Stimulated activated CD8-positive, alpha-beta memory T cell treated with anti-CD3 and anti-CD28 coated beads, Interleukin-12 subunit alpha, Interleukin-12 subunit beta, amount 100 ng/mL, for 1 hour (primary cell): ENCODE data around the gene ATXN2L.
"Not testable (repeated sequence)": the region's sequence is repeated elsewhere in the genome, so short reads cannot be mapped to it uniquely, and the experiment has no call there.

Experiments used
- DNase-seq: peaks from one replicate; pipeline ENCODE4 v3.0.0-alpha.2; 2020; ENCODE audit warnings: low read depth

The ATXN2L gene, protein sequence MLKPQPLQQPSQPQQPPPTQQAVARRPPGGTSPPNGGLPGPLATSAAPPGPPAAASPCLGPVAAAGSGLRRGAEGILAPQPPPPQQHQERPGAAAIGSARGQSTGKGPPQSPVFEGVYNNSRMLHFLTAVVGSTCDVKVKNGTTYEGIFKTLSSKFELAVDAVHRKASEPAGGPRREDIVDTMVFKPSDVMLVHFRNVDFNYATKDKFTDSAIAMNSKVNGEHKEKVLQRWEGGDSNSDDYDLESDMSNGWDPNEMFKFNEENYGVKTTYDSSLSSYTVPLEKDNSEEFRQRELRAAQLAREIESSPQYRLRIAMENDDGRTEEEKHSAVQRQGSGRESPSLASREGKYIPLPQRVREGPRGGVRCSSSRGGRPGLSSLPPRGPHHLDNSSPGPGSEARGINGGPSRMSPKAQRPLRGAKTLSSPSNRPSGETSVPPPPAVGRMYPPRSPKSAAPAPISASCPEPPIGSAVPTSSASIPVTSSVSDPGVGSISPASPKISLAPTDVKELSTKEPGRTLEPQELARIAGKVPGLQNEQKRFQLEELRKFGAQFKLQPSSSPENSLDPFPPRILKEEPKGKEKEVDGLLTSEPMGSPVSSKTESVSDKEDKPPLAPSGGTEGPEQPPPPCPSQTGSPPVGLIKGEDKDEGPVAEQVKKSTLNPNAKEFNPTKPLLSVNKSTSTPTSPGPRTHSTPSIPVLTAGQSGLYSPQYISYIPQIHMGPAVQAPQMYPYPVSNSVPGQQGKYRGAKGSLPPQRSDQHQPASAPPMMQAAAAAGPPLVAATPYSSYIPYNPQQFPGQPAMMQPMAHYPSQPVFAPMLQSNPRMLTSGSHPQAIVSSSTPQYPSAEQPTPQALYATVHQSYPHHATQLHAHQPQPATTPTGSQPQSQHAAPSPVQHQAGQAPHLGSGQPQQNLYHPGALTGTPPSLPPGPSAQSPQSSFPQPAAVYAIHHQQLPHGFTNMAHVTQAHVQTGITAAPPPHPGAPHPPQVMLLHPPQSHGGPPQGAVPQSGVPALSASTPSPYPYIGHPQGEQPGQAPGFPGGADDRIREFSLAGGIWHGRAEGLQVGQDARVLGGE

DNA sequence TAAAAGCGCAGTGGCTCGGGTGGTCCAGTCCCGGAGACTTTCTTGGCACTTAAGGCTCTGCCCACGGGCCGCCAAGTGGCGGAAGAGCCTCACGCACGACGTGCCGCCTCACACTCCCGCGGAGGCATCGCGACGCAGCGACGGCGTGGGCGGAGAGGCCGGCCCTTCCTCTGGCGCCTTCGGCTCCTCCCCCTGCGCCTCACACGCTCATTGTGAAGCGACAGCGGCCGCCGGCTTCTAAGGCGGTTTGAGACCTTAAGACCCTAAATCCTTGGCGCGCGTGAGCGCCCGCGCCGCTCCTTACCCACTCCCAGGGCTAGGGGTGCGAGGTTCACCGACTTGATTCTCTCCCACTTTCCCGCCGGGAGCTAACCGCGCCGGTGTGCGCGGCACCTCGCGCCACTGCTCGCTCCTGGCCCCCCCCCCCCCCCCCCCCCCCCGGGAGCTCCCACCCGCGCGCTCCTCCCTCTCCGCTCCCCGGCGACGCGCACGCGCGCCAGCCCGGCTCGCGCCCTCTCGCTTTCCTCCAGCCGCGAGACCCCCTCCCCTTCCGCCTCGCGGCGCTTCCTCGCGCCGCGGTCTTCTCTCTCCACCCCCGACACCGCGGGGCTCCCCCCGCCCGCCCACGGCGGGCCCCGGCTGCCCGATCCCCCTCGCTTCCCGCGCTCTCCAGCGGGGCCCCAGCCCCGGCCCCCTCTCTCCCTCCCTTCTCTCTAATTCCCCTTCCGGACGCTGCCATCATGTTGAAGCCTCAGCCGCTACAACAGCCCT, at the start of gene ATXN2L:
ATXN2L (plus strand) TSS at position 480 of the 771 bp plus-strand sequence; CDS start at position 741, 261 bp downstream.
- peak; percentile 90 for DNase-seq

DNA sequence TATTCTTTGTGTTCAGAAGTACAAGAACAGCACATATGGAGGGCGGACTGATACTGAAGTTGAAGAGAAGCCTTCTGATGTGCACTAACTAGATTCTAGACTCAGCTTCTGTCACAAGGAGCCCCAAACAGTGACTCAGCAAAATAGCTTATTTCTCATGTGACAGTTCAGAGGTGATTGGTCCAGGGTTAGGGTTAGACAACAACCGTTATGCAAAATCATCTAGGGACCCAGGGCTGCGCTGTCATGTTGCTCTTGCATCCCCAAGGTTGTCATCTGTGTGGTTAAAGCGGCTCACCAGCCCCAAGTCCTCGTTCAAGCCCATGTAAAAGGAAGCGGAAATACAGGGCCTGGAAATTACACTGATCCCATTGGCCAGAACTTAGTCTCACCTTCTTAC, 41.1 kb upstream of the ATXN2L start:
- DNase-seq, result not testable (repeated sequence)

DNA sequence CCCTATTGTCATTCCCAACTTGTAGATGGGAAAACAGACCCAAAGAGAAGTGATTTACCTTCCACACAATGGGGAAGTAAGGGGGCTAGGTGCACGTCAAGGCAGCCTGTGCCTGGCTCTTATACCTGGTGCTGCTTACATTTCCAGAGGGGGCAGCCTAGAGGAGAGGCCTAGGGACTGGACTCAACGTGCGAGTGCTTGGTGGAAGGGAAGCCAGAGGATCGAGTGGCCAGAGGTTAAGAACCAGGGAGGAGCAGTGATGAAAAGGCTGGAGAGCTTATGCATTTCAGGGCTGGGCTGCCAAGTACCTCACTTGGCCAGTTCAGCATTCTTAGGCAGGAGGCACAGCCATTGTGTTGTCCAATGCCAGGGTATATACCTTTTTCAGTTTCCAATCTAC, 40.4 kb upstream of the ATXN2L start:
- DNase-seq, result not testable (repeated sequence)

DNA sequence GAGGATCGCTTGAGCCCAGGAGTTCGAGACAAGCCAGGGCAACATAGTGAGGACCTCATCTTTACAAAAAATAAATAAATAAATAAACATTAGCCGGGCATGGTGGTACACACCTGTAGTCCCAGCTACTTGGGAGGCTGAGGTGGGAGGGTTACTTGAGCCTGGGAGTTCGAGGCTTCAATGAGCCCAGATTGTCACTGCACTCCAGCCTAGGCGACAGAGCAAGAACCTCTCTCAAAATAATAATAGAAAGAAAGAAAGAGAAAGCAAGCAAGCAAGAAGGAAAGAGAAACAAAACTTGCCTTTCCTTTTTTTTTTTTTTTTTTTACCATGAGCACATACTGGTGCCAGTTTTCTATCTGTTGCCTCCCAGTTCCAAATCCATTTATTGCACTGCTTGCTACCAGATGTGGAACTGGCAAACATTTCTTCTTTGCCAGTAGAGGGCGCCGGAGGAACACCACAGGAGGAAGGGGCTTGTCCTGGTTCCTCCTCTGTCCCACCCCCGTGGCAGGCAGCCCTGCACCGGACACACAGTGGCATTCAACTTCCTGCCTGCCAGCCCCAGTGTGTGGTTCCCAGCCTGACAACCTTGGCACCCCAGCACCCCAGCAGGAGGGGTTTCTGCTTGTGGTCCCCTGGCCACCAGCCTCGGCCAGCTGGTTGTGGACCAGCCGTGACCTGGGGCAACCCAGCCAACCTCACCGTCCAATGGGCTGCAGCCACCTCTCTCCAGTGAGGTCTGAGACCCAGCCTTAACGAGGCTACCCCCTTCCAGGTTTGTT, 20.4 kb upstream of the ATXN2L start:
- DNase-seq, result peak; percentile 52

DNA sequence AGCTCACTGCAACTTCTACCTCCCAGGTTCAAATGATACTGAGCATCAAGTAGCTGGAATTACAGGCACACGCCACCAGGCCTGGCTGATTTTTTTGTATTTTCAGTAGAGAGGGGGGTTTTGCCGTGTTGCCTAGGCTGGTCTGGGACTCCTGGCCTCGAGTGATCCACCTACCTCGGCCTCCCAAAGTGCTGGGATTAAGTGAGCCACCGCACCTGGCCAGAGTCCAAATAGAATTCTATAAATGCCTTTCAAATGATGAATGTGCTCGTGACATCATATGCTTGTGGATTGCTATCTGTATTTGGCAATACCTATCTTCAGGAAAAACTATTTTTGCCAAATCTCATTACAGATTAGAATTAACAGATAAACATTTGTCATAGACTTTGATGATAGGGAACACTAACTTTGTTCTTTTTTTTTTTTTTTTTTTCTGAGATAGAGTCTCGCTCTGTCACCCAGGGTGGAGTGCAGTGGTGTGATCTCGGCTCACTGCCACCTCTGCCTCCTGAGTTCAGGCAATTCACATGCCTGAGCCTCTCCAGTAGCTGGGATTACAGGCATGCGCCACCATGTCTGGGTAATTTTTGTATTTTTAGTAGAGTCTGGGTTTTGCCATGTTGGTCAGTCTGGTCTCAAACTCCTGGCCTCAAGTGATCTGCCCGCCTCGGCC, 15.2 kb upstream of the ATXN2L start:
- not testable (repeated sequence) for DNase-seq

DNA sequence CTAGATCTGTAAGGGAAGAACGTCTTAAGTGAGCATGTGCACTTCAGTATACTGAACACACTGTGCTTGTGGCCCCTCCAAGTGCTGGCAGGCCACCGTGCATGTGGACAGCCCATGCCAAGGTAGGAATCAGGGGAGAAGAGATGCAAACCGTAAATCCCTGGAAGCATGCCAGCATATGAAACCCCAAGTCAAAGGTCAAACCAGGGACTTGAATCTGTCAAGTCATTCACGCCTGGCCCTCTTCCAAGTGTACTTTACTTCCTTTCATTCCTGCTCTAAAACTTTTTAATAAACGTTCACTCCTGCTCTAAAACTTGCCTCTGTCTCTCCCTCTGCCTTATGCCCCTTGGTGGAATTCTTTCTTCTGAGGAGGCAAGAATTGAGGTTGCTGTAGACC, 2.8 kb upstream of the ATXN2L start:
- no peak for DNase-seq

DNA sequence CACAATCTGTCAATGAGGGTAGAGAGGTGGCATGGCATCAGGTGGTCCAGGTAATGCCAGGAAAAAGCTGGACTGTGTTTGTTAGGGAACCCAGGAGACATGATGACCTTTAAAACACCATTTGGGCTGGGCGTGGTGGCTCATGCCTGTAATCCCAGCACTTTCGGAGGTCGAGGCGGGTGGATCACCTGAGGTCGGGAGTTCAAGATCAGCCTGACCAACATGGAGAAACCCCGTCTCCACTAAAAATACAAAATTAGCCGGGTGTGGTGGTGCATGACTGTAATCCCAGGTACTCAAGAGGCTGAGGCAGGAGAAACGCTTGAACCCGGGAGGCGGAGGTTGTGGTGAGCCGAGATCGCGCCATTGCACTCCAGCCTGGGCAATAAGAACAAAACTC, 2.3 kb upstream of the ATXN2L start:
- DNase-seq, result not testable (repeated sequence)

DNA sequence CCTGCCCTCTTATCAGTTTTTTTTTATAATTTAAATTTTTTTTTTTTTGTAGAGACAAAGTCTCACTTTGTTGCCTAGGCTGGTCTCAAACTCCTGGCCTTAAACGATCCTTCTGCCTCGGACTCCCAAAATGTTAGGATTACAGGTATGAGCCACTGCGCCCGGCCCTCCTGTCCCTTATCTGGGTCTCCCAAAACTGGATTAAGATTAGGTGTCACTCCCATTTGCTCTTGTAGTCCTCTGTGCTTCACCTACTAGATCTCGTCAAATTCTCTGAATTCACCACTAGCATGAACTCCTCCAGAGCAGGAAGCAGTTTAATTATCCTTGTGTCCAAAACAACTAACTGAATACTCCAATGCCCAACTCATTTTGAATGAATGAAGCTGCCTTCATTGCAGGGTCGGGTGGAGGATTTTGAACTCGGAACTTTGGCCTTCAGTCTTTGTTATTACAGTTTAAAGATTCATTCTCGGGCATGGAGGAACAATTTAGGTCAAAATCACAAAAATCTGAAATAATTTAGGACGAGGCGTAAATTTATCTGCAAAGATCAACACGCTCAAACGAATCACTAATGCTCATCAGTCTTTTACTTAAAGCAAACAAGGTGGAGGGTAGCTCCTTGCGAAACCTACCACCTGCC, 802 bp upstream of the ATXN2L start:
- no peak for DNase-seq

DNA sequence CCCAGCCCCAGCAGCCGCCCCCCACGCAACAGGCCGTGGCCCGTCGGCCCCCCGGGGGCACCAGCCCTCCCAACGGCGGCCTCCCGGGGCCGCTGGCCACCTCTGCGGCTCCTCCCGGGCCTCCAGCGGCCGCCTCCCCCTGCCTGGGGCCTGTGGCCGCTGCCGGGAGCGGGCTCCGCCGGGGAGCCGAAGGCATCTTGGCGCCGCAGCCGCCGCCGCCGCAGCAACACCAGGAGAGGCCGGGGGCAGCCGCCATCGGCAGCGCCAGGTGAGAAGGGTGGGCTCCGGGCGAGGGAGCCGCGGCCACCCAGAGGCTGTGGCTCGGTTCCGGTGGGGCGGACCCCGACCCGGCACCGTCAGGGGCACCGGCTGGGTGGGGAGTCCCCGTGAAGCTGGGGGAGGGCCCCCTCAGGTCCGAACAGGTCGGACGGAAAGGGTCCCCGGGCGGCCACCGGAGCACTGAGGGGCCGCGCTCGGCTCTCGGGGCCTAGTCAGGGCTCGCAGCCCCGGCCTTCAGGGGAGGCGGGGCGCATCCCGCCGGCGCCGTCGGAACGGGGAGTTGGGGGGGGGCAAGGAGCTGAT, 583 bp downstream of the ATXN2L start:
- DNase-seq, result no peak

DNA sequence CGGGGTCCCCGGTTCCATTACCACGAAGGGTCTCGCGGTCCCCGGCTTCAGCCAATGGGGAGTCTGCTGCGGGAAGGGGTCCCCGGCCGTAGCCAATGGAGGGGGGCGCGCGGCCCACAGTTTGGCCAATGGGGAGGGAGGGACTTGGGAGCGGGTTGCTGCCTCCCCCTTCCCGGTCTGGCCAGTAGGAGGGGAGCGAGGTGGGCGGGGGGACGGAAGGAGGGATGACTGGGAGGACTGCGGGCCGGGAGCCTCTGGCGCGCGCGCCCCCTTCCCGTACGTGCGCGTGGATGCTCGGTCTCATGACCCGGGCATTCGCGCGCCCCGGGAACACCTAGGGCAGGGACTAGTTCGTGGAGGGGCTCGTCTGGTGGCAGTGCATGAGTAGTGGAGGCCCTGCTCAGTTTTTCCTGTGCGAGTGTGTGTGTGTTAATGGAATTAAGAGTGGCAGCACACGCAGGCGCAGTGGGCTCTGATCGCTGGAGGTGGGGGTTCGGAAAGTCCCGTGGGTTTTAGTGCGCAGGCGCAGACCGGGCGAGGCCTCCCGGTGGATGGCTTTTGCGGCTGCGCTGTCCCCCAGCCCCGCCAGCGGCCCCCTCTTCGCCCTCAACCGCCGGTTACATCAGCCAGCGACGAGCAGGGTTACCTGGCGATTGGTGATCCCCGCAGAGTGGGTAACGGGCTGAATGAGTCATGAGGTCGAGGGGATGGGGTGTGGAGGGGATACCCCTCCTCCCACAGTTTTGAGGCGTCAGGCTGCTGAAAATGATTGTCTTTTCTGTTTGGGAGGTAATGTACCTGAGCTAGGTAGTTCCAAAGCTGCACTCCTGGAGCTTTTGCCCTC, 1.3 kb downstream of the ATXN2L start:
- peak; percentile 95 for DNase-seq

DNA sequence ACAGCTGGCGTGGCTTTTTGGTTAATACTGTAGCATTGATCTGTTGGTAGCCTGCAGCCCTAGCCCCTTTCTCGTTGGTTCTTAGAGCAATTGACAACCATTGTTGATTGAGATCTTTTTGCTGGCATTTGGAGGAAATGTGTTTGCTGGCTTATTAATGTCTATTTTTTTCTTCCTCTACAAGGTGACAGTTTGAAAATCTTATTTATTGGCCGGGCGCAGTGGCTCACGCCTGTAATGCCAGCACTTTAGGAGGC, 1.8 kb downstream of the ATXN2L start:
- no peak for DNase-seq

DNA sequence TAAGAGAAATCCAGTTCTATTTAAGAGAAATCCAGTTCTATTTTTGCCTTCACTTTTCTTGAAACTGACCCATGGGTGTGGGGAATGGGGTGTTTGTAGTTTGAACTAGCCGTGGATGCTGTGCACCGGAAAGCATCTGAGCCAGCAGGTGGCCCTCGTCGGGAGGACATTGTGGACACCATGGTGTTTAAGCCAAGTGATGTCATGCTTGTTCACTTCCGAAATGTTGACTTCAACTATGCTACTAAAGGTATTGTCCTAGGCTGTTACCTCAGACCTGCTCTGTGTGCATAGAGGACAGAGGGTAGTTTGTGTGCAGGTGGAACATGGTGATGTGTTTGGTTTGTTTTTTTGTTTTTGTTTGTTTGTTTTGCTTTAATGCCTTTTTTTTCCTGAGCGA, 3.3 kb downstream of the ATXN2L start:
- no peak for DNase-seq

DNA sequence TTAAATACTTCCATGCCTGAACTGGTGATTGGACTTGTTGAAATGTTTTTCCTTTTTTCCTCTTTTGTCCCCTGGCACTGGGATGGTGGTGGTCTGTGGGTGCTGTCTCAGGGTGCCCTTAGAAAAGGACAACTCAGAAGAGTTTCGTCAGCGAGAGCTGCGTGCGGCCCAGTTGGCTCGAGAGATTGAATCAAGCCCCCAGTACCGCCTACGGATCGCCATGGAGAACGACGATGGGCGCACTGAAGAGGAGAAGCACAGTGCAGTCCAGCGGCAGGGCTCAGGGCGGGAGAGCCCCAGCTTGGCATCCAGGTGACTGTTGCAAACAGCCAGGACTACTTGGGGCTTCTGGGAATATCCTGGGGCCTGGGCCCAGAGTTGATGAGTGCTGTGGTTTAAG, 6.9 kb downstream of the ATXN2L start:
- DNase-seq, result no peak

DNA sequence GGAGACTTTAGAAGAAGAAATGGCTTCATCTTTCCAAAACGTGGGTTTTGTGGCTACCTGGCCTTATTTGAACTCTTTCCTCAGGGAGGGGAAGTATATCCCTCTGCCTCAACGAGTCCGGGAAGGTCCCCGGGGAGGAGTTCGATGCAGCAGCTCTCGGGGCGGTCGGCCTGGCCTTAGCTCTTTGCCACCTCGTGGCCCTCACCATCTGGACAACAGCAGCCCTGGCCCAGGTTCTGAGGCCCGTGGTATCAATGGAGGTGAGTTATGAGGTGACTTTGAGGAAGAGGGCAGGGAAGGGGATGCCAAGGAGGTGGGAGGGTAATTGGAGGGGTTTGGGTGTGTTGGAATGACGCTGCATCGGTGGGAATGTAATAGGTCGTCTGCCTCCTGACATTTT, 7.7 kb downstream of the ATXN2L start:
- DNase-seq, result no peak

DNA sequence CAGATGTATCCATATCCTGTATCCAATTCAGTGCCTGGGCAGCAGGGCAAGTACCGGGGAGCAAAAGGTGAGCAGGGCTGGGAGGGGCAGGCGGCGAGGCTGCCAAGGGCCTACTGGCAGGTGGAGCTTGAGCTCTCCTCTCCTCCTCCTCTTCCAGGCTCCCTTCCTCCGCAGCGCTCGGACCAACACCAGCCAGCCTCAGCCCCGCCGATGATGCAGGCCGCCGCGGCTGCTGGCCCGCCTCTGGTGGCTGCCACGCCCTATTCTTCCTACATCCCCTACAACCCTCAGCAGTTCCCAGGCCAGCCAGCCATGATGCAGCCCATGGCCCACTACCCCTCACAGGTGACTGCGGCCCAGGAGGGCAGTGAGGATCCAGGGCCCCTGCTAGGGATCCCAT, 11.6 kb downstream of the ATXN2L start:
- no peak for DNase-seq

DNA sequence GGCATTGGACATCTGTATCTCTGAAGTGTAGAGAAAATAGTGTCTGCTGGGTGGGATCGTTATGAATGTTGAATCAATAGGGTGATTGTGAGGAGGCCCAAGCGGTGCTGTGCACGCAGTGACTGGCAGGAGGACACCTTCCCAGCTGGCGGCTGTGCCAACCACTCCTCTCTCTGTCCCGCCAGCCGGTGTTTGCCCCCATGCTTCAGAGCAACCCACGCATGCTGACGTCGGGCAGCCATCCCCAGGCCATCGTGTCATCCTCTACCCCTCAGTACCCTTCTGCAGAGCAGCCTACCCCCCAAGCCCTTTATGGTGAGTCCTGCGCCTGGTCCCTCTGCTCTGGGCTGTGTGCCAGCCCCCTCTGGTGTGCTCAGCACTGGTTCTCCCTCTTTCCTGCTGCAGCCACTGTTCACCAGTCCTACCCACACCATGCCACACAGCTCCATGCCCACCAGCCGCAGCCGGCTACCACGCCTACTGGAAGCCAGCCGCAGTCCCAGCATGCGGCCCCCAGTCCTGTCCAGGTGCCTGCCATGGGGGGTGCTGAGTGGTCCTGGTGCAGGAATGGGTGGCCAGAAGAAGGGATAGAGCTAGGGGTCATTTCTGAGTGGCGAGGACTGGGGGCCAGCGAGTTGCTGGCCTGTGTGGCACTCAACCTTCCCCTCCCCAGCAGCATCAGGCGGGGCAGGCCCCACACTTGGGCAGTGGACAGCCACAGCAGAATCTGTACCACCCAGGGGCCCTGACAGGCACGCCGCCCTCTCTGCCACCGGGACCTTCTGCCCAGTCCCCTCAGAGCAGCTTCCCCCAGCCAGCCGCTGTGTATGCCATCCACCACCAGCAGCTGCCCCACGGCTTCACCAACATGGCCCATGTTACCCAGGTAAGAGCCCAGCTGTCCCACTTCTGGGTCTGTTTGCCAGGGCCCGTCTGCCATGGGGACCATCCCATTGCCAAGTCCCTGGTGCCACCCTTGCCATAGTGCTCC, 12.4 kb downstream of the ATXN2L start:
- no peak for DNase-seq

DNA sequence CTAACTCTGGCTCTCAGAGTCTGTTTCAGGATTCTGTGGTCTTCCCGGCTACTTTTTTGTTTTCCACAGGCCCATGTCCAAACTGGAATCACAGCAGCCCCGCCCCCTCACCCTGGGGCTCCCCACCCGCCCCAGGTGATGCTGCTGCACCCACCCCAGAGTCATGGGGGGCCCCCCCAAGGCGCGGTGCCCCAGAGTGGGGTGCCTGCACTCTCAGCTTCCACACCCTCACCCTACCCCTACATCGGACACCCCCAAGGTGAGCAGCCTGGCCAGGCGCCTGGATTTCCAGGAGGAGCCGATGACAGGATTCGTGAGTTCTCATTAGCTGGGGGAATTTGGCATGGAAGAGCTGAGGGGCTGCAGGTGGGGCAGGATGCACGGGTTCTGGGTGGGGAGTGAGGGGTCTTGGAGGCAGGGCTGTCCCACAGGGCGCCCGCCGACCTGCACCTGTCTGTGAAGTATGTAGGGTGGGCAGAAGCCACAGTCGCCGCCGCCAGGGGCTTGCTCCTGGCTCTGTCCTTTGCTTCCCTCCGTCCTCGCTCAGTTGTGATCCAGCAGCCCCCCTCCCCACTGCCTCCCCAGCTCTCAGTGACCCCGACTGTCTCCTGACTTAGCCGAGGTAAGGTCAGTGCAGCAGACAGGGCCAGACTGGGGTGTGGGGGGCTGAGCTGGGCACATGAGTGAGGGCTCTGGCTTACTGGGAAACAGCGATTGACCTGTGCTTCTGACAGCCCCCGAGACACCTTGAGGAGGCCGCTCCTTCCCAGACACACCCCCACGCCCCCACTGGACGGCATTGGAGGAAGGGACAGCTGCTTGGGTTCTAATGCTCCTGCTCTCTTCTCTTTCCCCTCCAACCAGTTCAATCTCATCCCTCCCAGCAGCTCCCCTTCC, 13.3 kb downstream of the ATXN2L start:
- no peak for DNase-seq
